Mesodermal cell (in vitro differentiated cells): ENCODE measurements around the gene MYH2. TPM values are rescaled to one million over a fixed set of nuclear protein-coding genes. Genes with fewer than 3 reads are reported as not detected.
A peak's percentile ranks its signal among the peaks of the same experiment; 100 is the strongest.

Experiments
- H3K27ac ChIP-seq: 2 replicates; pipeline ENCODE4 v1.7.0; 2013; ENCODE audit warnings: mild to moderate bottlenecking, low read depth, low read length, moderate library complexity; ENCODE audit not compliant: severe bottlenecking
- H3K36me3 ChIP-seq: 2 replicates; pipeline ENCODE4 v1.7.1; 2013; ENCODE audit warnings: mild to moderate bottlenecking, low read length, moderate library complexity; ENCODE audit not compliant: control insufficient read depth, insufficient read depth
- H3K4me1 ChIP-seq: one replicate; pipeline ENCODE4 v1.7.1; 2013; ENCODE audit warnings: mild to moderate bottlenecking, low read length; ENCODE audit not compliant: insufficient read depth, control insufficient read depth, poor library complexity, severe bottlenecking
- H3K4me3 ChIP-seq: 2 replicates; pipeline ENCODE4 v1.7.0; 2013; ENCODE audit warnings: low read length, control low read depth, mild to moderate bottlenecking; ENCODE audit not compliant: insufficient read depth, poor library complexity, severe bottlenecking; ENCODE audit errors: extremely low read depth
- H3K9me3 ChIP-seq: 2 replicates; pipeline ENCODE4 v1.7.1; 2013; ENCODE audit warnings: mild to moderate bottlenecking, low read length, moderate library complexity; ENCODE audit not compliant: control insufficient read depth
- WGBS, 2 experiments: methylation state at CpG; one replicate each; pipeline ENCODE4 v1.1.5; 2013; ENCODE audit warnings: missing lambda C conversion rate in 2 of 2; ENCODE audit not compliant: insufficient coverage in 2 of 2; 5-methylcytosine and 5-hydroxymethylcytosine counted together
- polyA plus RNA-seq, 2 experiments: library from polyadenylated mRNA; stranded (reverse); fragments of 50-300 nt; gene quantifications; one replicate each; pipeline ENCODE4 v1.2.3, GENCODE V29; 2013

The MYH2 gene
- 0.15 TPM for polyA plus RNA-seq (2013, experiment 1 of 2)
- polyA plus RNA-seq (2013, experiment 2 of 2) = 0.25 TPM

DNA sequence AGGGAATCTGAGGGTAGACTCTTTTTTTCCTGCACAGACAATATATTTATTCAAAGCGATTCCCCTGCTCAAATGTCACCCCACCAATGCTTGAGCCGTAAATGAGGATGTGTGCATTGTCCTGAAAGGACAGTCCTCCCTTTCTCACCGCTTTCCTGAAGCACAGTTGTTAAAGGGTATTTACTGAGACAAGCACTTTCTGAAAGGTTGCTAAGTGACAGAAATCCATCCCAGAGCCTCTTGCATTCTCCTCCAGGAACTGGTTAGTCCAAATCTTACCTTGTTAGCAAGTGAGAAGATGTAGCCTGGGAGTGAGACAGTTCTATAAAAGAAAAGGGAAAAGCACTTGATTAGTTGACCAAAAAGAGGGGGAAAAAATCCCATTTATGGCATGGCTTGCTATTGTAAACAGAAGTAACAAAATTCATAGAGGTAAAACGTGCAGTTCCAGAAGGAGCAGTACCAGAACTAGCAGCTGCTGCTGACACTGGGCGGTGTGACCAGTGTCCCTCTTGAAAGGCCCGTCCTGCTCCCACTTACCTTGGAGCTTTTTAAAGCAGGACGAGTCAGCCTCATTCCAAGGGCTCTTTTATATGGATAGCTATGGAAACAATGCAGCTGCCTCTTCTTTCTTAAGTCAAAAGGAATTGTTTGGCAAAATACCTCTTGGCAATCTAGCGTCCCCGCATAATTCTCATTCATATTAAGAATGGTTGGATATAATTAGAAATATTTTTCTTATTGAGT lies at the start of gene MYH2:
Gene MYH2 (minus strand): TSS at position 563 of the 747 bp plus-strand sequence. CDS start 1,738 bp downstream, outside the sequence.
- 41 to 45% methylated on average over 2 of the region's 9 CpGs for WGBS, 2 experiments
- no peaks in the 10 kb centered on the region for H3K36me3 ChIP-seq
- H3K9me3 ChIP-seq = peaks cover 2% of the 10 kb centered on the region
- peaks cover 5% of the 10 kb centered on the region for H3K4me1 ChIP-seq
- H3K27ac ChIP-seq = peak within 1 kb of the TSS; percentile 23
- H3K4me3 ChIP-seq = no peak within 1 kb of the TSS

DNA sequence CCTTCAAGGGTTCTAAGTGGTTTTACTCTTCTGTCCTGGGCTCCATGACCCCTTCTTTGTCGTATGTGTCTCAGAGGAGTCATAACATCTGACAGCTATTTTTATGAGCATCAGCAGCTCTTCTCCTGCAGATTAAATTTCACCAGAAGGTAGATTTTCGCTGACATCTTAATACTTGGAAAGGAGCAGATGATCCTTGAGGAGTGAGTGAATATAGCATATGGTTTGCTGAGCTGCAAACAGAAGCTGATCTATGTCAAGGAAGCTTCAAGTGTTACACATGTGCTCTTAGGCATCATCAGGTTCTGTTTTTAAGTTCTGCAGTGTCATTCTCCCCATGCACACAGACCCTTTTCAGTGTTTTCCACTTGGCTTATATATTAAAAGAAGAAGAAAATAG lies 49.2 kb upstream of the MYH2 start:
- Histone ChIP-seq H3K27ac (no peak overlapping the region), H3K4me1 (no peaks in the 10 kb centered on the region), H3K9me3 (no peaks in the 10 kb centered on the region), H3K4me3 (no peak overlapping the region), H3K36me3 (no peaks in the 10 kb centered on the region)
- 89 to 100% methylated on average over 1 of the region's 2 CpGs for whole genome bisulfite sequencing, 2 experiments

GRCh38 chr17:10589553-10590145 lies 40.2 kb upstream of the MYH2 start:
- Histone ChIP-seq H3K4me1 (no peaks in the 10 kb centered on the region), H3K36me3 (no peaks in the 10 kb centered on the region), H3K27ac (no peak overlapping the region), H3K4me3 (no peak overlapping the region), H3K9me3 (no peaks in the 10 kb centered on the region)
- 95 to 100% methylated on average over 8 of the region's 8 CpGs for WGBS, 2 experiments

DNA sequence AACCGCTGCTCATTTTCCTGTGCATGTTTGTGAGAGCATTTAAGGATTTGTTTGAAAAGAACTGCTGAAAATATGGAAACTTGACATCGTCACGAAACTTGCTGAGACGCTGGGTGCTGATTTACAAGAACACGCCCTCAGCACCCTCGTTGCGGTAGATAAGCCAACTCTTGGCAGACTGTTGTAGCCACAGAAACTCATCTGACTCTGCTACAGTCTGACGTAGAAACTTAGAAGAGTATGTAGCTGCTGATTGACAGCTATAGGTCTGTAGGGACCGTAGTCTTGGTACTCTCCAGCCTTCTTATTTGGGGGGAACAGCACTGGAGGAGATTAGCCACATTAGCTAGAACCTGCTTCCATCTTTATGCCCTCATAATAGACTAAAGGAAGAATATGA lies 36.1 kb upstream of the MYH2 start:
- Histone ChIP-seq H3K27ac (no peak overlapping the region), H3K4me3 (no peak overlapping the region), H3K36me3 (no peaks in the 10 kb centered on the region), H3K9me3 (no peaks in the 10 kb centered on the region), H3K4me1 (no peaks in the 10 kb centered on the region)
- WGBS, 2 experiments = 91 to 92% methylated on average over 8 of the region's 9 CpGs

DNA sequence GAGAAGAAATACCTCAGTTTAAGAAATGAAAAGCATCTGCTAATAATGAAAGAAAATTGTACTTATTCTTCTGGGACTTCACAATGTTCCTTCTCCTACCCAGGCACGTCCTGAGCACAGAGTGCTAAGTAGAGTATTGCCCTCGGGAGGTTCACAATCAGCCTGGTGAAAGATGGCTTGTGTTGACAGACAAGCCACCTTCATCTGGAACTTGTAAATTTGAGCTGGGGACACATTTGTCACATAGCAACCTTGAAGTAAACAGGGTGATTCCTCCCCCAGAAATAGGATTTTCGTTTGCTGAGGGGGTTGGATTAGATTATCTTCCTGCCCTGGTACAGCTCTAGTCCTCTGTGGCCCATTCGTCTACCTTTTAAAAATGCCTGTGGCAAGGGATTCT lies 34.4 kb upstream of the MYH2 start:
- 80% methylated on average over 1 to 2 of the region's 4 CpGs for WGBS, 2 experiments
- no peaks in the 10 kb centered on the region for H3K4me1 ChIP-seq
- H3K36me3 ChIP-seq = no peaks in the 10 kb centered on the region
- H3K4me3 ChIP-seq = no peak overlapping the region
- H3K9me3 ChIP-seq = no peaks in the 10 kb centered on the region
- H3K27ac ChIP-seq = no peak overlapping the region

- Histone ChIP-seq H3K4me1 (no peaks in the 10 kb centered on the region), H3K9me3 (no peaks in the 10 kb centered on the region), H3K4me3 (no peak overlapping the region), H3K27ac (no peak overlapping the region), H3K36me3 (no peaks in the 10 kb centered on the region)
- 80 to 100% methylated on average over 1 to 2 of the region's 2 CpGs for WGBS, 2 experiments
These were observed 29.8 kb upstream of the MYH2 start for GRCh38 chr17:10579270-10579669.

GRCh38 chr17:10574324-10574723 lies 24.9 kb upstream of the MYH2 start:
- Histone ChIP-seq H3K4me3 (no peak overlapping the region), H3K9me3 (no peaks in the 10 kb centered on the region)
- 93 to 95% methylated on average over 3 of the region's 5 CpGs for WGBS, 2 experiments

DNA sequence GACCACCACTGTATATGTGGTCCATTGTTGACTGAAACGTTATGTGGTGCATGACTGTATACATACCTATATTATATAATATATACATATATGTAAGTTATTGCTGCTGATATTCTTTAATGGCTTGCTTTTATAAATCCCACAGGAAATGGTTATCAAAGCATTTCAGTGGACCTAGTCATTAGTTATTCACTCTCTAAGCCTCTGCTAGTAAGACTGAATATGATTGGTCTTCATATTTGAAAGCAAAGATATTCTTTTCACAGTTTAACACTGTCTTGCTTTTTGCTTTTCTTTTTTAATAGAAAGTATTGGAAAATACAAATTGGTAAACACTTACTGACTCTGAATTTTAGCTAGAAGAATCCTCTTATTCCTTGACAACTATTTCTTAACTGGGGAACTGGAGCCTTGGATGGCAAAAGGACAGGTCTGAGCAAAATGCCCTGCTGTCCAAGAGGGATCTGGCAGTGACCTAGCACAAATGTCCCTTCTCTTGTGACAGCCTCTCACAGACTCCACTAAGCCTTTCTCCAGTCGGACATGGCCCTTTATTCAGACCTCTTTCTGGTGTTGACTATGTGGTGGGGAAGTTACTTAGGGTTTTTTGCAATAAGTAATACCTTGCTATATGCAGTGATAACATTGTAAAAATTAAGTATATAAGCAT lies 14.7 kb upstream of the MYH2 start:
- Histone ChIP-seq H3K36me3 (no peaks in the 10 kb centered on the region), H3K4me1 (no peaks in the 10 kb centered on the region), H3K27ac (no peak overlapping the region), H3K4me3 (no peak overlapping the region), H3K9me3 (no peaks in the 10 kb centered on the region)
- WGBS, 2 experiments = no CpG with 5 or more reads among the region's 2 CpGs

More at GRCh38 chr17:10574324-10574723, 24.9 kb upstream of the MYH2 start:
- Histone ChIP-seq H3K36me3 (no peaks in the 10 kb centered on the region), H3K4me1 (no peaks in the 10 kb centered on the region), H3K27ac (no peak overlapping the region)

DNA sequence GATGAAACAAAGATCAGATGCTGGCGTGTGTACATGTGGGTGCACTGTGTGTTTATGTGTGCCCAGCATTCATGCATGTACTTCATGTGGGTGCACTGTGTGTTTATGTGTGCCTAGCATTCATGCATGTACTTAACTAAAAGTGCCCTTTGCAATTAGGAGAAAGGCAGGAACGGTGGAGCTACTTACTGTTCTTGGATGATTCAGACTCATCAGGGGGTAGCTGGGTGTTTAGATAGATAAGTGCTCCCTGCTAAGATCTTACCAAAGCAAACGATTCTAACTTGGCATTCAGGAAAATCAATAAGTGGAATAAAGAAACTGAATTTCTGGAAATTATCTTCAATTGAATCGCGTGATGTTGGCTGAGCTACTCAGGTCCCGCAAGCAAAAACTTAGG lies 8.6 kb upstream of the MYH2 start:
- Histone ChIP-seq H3K9me3 (peaks cover 3% of the 10 kb centered on the region), H3K4me3 (no peak overlapping the region), H3K4me1 (peaks cover 12% of the 10 kb centered on the region), H3K27ac (no peak overlapping the region), H3K36me3 (no peaks in the 10 kb centered on the region)
- WGBS, 2 experiments = 87 to 93% methylated on average over 5 to 6 of the region's 6 CpGs

GRCh38 chr17:10557422-10557821 lies 8.0 kb upstream of the MYH2 start:
- Histone ChIP-seq H3K9me3 (peaks cover 3% of the 10 kb centered on the region), H3K4me3 (no peak overlapping the region), H3K36me3 (no peaks in the 10 kb centered on the region), H3K4me1 (peaks cover 12% of the 10 kb centered on the region), H3K27ac (no peak overlapping the region)
- WGBS, 2 experiments = 88 to 100% methylated on average over 1 of the region's 1 CpG
